ENCODE results near the gene CUEDC2.

DNA sequence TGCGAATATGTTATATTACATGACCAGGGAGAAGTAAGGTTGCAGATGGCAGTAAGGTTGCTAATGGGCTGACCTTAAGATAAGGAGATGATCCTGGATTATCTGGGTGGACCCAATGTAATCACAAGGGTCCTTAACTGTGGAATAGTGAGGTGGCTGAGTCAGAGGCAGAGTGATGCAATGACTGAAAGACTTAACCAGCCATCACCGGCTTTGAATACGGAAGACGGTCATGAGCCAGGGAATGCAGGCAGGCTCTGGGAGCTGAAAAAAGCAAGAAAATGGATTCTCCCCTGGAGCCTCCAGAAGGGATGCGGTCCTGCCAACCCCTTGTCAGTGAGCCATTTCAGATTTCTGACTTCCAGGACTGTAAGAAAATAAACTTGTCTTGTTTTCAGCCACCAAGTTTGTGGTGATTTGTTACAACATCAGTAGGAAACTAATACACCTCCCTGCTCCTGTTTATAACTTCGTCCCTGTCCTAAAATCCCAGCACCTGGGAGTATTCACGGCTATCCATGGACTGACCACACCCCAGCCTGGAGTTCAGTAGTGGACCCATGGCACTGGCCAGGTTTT, 23.6 kb upstream of the CUEDC2 start:
- TF ChIP-seq ATF1 (CRISPR knock-in tag; IDR thresholded peaks at IDR 0.05), result no peak
- TF ChIP-seq, protein P1, sequence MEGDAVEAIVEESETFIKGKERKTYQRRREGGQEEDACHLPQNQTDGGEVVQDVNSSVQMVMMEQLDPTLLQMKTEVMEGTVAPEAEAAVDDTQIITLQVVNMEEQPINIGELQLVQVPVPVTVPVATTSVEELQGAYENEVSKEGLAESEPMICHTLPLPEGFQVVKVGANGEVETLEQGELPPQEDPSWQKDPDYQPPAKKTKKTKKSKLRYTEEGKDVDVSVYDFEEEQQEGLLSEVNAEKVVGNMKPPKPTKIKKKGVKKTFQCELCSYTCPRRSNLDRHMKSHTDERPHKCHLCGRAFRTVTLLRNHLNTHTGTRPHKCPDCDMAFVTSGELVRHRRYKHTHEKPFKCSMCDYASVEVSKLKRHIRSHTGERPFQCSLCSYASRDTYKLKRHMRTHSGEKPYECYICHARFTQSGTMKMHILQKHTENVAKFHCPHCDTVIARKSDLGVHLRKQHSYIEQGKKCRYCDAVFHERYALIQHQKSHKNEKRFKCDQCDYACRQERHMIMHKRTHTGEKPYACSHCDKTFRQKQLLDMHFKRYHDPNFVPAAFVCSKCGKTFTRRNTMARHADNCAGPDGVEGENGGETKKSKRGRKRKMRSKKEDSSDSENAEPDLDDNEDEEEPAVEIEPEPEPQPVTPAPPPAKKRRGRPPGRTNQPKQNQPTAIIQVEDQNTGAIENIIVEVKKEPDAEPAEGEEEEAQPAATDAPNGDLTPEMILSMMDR (IDR thresholded peaks at IDR 0.05), result no peak
- TF ChIP-seq, protein P2, sequence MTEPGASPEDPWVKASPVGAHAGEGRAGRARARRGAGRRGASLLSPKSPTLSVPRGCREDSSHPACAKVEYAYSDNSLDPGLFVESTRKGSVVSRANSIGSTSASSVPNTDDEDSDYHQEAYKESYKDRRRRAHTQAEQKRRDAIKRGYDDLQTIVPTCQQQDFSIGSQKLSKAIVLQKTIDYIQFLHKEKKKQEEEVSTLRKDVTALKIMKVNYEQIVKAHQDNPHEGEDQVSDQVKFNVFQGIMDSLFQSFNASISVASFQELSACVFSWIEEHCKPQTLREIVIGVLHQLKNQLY (CRISPR knock-in tag; IDR thresholded peaks at IDR 0.05), result no peak

All from WTC11 (cell line).